Natural killer cell treated with Interleukin-12 subunit alpha and Interleukin-12 subunit beta and Interleukin-15 and Interleukin-18, amount 100 ng/mL, for 72 hours (primary cell): Measurements from ENCODE around the gene ZNF420. TPM values are rescaled to one million over a fixed set of nuclear protein-coding genes. Genes with fewer than 3 reads are reported as not detected.
A peak's percentile ranks its signal among the peaks of the same experiment; 100 is the strongest.
"Not testable (repeated sequence)": the region's sequence is repeated elsewhere in the genome, so short reads cannot be mapped to it uniquely, and the experiment has no call there.

Experiments
- ATAC-seq, 2 donors: fragments of 150-1000 bp; cut with Tn5 transposase in 1 of 2; sonication (Bioruptor Pico), chemical (Tn5 transposase) in 1 of 2; 2 replicates each; pipeline ENCODE4 v1.10.0; 2021
- DNase-seq: peaks from one replicate; pipeline ENCODE4 v3.0.0; 2022; ENCODE audit warnings: low spot score
- H3K27ac Mint-ChIP-seq, 2 donors: 1 replicate in 1 of 2; 2 replicates in 1 of 2; pipeline ENCODE4 v1.8.0; 2022; ENCODE audit warnings: mixed read lengths in 2 of 2, mild to moderate bottlenecking in 1 of 2, moderate library complexity in 1 of 2
- H3K27me3 Mint-ChIP-seq, 2 donors: 1 replicate in 1 of 2; 2 replicates in 1 of 2; pipeline ENCODE4 v1.8.0; 2022; ENCODE audit warnings: mixed read lengths in 2 of 2
- H3K36me3 Mint-ChIP-seq: one replicate; pipeline ENCODE4 v1.8.0; 2022; ENCODE audit warnings: mixed read lengths
- H3K4me1 Mint-ChIP-seq, 2 donors: 1 replicate in 1 of 2; 2 replicates in 1 of 2; pipeline ENCODE4 v1.8.0; 2022; ENCODE audit warnings: low read depth in 2 of 2, mixed read lengths in 2 of 2, mild to moderate bottlenecking in 1 of 2
- H3K4me3 Mint-ChIP-seq: one replicate; pipeline ENCODE4 v1.8.0; 2022; ENCODE audit warnings: mixed read lengths
- H3K9me3 Mint-ChIP-seq: 2 replicates; pipeline ENCODE4 v1.8.0; 2022; ENCODE audit warnings: mixed read lengths
- total RNA-seq, 2 donors: library from RNA; stranded (reverse); gene quantifications; one replicate each; pipeline ENCODE4 v1.2.3, GENCODE V29; 2022

Gene ZNF420
- total RNA-seq: 10 to 100 TPM; 10.6 to 14.5 TPM

GRCh38 chr19:37077934-37078716 lies at the start of gene ZNF420:
ZNF420 (plus strand) TSS chr19:37078433; CDS start chr19:37089119, 10,686 bp downstream.
- no peaks in the 10 kb centered on the region for H3K27me3 Mint-ChIP-seq
- peak within 1 kb of the TSS; percentile 76 to 91 for H3K27ac Mint-ChIP-seq
- ATAC-seq (peak; percentile 99), DNase-seq (peak; percentile 94)
- peaks cover 7% of the 10 kb centered on the region for H3K9me3 Mint-ChIP-seq
- H3K4me1 Mint-ChIP-seq: peaks cover 19 to 23% of the 10 kb centered on the region in 2 donors
- H3K36me3 Mint-ChIP-seq: peaks cover 41% of the 10 kb centered on the region
- peak within 1 kb of the TSS; percentile 99 for H3K4me3 Mint-ChIP-seq

DNA sequence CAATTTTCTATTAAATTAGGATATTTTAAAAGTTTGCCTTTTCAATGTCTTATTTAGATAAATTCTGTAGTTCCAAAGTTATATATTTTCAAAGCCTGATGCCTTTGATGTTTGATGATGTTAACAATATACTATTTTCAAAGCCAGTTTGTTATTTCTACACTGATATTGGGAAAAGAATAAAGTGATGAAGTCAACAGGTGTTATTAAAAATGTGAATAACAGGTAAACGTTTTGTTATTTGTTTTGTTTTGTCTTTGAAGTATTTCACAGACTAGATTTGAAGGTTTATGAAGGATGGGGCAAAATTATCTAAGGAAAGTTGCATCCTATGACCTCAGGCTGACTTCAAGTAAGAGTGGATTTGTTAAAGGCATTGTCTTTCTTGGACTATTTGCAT lies 33.1 kb upstream of the ZNF420 start:
- Mint-ChIP-seq H3K9me3 (peaks cover 20% of the 10 kb centered on the region), H3K4me1 (no peaks in the 10 kb centered on the region), H3K27me3 (no peaks in the 10 kb centered on the region), H3K27ac (no peak overlapping the region), H3K36me3 (peaks cover 29% of the 10 kb centered on the region), H3K4me3 (no peak overlapping the region)
- DNase-seq: no peak
- ATAC-seq: no peak

DNA sequence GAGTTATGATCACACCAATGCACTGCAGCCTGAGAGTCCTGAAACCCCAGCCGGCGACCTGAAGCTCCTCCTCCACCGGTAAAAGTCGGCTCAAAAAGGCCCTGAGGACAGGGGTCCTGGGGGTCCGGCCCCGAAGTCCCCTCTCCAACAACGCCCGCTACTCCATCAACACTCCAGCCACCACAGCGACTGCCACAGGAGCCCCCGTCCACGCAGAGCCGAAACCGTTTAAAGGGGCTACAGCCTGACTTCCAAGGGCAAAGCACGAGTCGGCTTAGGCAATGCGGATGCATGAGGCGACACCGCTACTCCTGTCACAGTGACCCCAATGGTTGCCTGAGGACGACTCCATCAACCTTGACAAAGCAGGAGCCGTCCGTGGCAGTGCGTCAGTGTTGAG lies 22.9 kb upstream of the ZNF420 start:
- peaks cover 55% of the 10 kb centered on the region for H3K36me3 Mint-ChIP-seq
- H3K27ac Mint-ChIP-seq: no peak overlapping the region
- H3K9me3 Mint-ChIP-seq: peaks cover 27% of the 10 kb centered on the region
- ATAC-seq (no peak), DNase-seq (no peak)
- peaks cover 0 to 4% of the 10 kb centered on the region in 2 donors for H3K4me1 Mint-ChIP-seq
- no peak overlapping the region for H3K4me3 Mint-ChIP-seq
- H3K27me3 Mint-ChIP-seq: no peaks in the 10 kb centered on the region

DNA sequence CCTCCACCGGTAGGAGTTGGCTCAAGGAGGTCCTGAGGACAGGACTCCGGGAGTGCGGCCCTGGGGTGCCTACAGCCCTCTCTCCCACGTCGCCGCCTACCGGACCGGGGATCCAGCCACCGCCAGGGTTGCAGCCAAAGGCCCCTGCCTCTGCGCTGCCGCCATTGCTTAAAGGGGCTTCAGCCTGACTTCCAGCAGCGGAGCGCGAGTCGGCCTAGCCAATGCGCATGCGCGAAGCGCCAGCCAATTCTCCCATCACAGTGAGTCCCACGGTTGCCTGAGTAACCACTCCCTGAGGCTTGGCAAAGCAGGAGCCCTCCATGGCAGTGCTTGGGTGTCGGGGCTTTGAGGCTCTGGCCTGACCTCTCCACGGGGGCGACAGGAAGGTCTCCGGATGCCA lies 21.5 kb upstream of the ZNF420 start:
- Mint-ChIP-seq H3K9me3 (peaks cover 31% of the 10 kb centered on the region), H3K36me3 (peaks cover 59% of the 10 kb centered on the region), H3K4me1 (peaks cover 0 to 4% of the 10 kb centered on the region in 2 donors), H3K27ac (no peak overlapping the region), H3K4me3 (no peak overlapping the region), H3K27me3 (no peaks in the 10 kb centered on the region)
- ATAC-seq (no peak), DNase-seq (no peak)

- Mint-ChIP-seq H3K27ac (no peak overlapping the region), H3K9me3 (peaks cover 31% of the 10 kb centered on the region), H3K27me3 (no peaks in the 10 kb centered on the region), H3K4me3 (no peak overlapping the region), H3K4me1 (peaks cover 0 to 4% of the 10 kb centered on the region in 2 donors), H3K36me3 (peaks cover 58% of the 10 kb centered on the region)
- no peak for ATAC-seq
- DNase-seq: no peak
Measured at GRCh38 chr19:37059142-37059541, 19.1 kb upstream of the ZNF420 start.

GRCh38 chr19:37064886-37065285 lies 13.3 kb upstream of the ZNF420 start:
- Mint-ChIP-seq H3K9me3 (peaks cover 20% of the 10 kb centered on the region), H3K36me3 (peaks cover 33% of the 10 kb centered on the region)
- not testable (repeated sequence) for H3K4me1 Mint-ChIP-seq, DNase-seq, H3K4me3 Mint-ChIP-seq, ATAC-seq, H3K27ac Mint-ChIP-seq, H3K27me3 Mint-ChIP-seq

- no peak overlapping the region for H3K27ac Mint-ChIP-seq
- peaks cover 17% of the 10 kb centered on the region for H3K36me3 Mint-ChIP-seq
- DNase-seq (no peak), ATAC-seq (no peak)
- no peak overlapping the region for H3K4me3 Mint-ChIP-seq
- H3K4me1 Mint-ChIP-seq: peaks cover 16 to 19% of the 10 kb centered on the region in 2 donors
- H3K27me3 Mint-ChIP-seq: no peaks in the 10 kb centered on the region
- H3K9me3 Mint-ChIP-seq: no peaks in the 10 kb centered on the region
Measured at GRCh38 chr19:37074111-37074510, 4.1 kb upstream of the ZNF420 start.

DNA sequence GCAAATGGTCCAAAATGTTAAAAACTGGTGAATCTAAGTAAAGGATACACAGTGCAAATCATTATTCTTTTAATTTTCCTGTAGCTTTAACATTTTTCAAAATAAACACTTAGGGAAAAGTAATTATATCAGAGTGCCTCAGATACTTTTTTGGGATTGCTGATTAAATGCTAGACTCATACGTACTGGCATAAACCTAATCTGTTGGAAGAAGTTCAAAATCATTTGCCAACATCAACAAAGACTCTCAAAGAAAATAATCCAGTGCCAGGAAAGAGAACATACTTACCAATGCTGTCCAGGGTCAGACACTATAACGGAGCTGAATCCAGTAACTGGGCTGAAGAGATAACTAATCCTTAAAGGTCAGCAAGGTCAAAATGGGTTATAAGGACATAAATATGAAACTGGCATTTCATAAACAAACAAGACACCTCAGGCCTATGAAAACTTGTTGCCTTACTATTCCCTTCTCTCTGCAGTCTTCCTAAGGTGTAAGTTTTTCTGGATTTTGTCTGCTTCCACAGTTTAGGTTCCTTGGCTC lies 3.3 kb upstream of the ZNF420 start:
- Mint-ChIP-seq H3K27ac (no peak overlapping the region), H3K27me3 (no peaks in the 10 kb centered on the region), H3K4me1 (peaks cover 19 to 23% of the 10 kb centered on the region in 2 donors), H3K9me3 (no peaks in the 10 kb centered on the region), H3K36me3 (peaks cover 18% of the 10 kb centered on the region), H3K4me3 (no peak overlapping the region)
- DNase-seq: no peak
- ATAC-seq: no peak

DNA sequence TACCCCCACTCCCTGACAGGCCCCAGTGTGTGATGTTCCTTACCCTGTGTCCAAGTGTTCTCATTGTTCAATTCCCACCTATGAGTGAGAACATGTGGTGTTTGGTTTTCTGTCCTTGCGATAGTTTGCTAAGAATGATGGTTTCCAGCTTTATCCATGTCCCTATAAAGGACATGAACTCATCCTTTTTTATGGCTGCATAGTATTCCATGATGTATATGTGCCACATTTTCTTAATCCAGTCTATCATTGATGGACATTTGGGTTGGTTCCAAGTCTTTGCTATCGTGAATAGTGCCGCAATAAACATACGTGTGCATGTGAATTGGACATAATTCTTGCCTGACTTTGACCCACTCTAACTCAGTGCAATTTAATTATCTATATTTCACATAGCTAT lies 1.7 kb upstream of the ZNF420 start:
- H3K27me3 Mint-ChIP-seq, H3K9me3 Mint-ChIP-seq, H3K27ac Mint-ChIP-seq, DNase-seq, ATAC-seq: not testable (repeated sequence)
- H3K4me3 Mint-ChIP-seq: peak overlapping the region; percentile 14
- H3K36me3 Mint-ChIP-seq: peaks cover 30% of the 10 kb centered on the region
- H3K4me1 Mint-ChIP-seq: peaks cover 19 to 23% of the 10 kb centered on the region in 2 donors

DNA sequence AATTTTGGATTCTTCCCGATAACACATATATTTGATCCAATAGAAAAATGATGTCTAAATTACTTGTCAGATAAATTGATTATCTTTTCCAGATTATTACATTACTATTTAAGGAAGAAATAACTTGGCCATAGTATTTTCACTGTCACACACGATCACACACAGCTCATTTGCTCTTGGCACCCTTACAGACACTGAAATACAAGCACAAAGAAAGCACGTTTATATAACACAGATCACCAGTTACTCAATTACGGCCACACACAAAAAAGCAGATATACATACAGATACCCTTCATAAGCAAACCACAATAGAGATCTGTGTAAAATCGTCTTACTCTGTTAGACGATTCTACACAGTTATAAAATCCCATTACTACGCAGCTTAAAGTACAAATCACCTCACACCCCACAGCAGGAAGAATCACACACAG lies 716 bp upstream of the ZNF420 start:
- peaks cover 19 to 23% of the 10 kb centered on the region in 2 donors for H3K4me1 Mint-ChIP-seq
- peaks cover 39% of the 10 kb centered on the region for H3K36me3 Mint-ChIP-seq
- H3K9me3 Mint-ChIP-seq: peaks cover 6% of the 10 kb centered on the region
- no peaks in the 10 kb centered on the region for H3K27me3 Mint-ChIP-seq
- ATAC-seq (no peak), DNase-seq (no peak)
- peak overlapping the region; percentile 99 for H3K4me3 Mint-ChIP-seq
- H3K27ac Mint-ChIP-seq: peak overlapping the region; percentile 76 to 91

DNA sequence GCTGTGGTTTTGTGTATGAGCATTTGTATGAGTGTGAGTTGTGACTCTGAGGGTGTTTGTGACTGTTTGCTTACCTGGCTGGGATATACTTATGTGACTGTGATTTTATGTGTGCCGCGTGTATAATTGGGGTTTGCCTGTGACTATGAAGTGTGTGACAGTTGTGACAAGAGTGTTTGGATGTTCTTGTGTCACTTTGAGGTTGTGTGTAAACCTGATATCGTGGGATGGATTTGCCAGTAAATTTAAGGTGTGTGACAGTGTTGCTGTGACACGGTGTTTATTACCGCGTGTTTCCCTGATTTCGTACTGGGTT lies 442 bp downstream of the ZNF420 start:
- peaks cover 7% of the 10 kb centered on the region for H3K9me3 Mint-ChIP-seq
- peaks cover 41% of the 10 kb centered on the region for H3K36me3 Mint-ChIP-seq
- DNase-seq (no peak), ATAC-seq (no peak)
- peak overlapping the region; percentile 76 to 91 for H3K27ac Mint-ChIP-seq
- H3K27me3 Mint-ChIP-seq: no peaks in the 10 kb centered on the region
- H3K4me3 Mint-ChIP-seq: peak overlapping the region; percentile 99
- peaks cover 19 to 23% of the 10 kb centered on the region in 2 donors for H3K4me1 Mint-ChIP-seq

GRCh38 chr19:37079238-37079637 lies 1.0 kb downstream of the ZNF420 start:
- Mint-ChIP-seq H3K27ac (peak overlapping the region; percentile 76 to 91), H3K36me3 (peaks cover 41% of the 10 kb centered on the region), H3K4me1 (peaks cover 19 to 23% of the 10 kb centered on the region in 2 donors), H3K27me3 (no peaks in the 10 kb centered on the region), H3K9me3 (peaks cover 7% of the 10 kb centered on the region), H3K4me3 (peak overlapping the region; percentile 99)
- DNase-seq (no peak), ATAC-seq (no peak)

DNA sequence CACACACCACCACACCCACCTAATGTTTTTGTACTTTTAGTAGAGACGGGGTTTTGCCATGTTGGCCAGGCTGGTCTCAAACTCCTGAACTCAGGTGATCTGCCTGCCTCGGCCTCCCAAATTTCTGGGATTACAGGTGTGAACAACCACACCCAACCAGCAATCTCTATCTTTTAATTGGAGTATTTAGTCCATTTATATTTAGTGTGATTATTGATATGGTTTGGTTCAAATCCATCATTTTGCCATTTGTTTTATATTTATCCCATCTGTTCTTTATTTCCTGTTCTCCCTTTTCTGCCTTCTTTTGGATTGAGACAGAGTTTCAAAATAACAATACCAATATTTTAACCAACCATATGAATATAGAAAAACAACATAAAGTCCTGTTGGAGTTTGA lies 4.1 kb downstream of the ZNF420 start:
- peaks cover 23 to 24% of the 10 kb centered on the region in 2 donors for H3K4me1 Mint-ChIP-seq
- DNase-seq (no peak), ATAC-seq (no peak)
- no peaks in the 10 kb centered on the region for H3K27me3 Mint-ChIP-seq
- H3K4me3 Mint-ChIP-seq: no peak overlapping the region
- peaks cover 10% of the 10 kb centered on the region for H3K9me3 Mint-ChIP-seq
- no peak overlapping the region for H3K27ac Mint-ChIP-seq
- H3K36me3 Mint-ChIP-seq: peaks cover 64% of the 10 kb centered on the region

DNA sequence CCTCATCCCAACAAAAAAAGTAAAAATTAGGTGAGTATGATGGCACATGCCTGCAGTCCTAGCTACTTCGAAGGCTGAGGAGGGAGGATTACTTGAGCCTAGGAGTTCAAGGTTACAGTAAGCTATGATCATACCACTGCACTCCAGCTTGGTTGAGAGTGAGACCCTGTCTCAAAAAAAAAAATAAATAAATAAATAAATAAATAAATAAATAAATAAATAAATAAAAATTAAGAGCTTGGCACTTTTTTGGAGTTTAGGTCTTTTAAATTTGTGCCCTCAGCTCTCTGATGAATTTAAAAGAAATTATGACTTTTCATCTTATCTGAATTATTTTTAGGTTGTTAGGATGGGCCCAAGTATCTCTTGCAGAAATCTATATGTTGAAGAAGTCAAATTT lies 8.9 kb downstream of the ZNF420 start:
- no peak for ATAC-seq
- Mint-ChIP-seq H3K36me3 (peaks cover 59% of the 10 kb centered on the region), H3K27ac (no peak overlapping the region), H3K27me3 (no peaks in the 10 kb centered on the region), H3K4me1 (peaks cover 0 to 5% of the 10 kb centered on the region in 2 donors), H3K9me3 (peaks cover 6% of the 10 kb centered on the region), H3K4me3 (no peak overlapping the region)
- DNase-seq: no peak
